GM12873 (cell line): Measurements from ENCODE around the gene BCHE.

Experiments used
- CTCF ChIP-seq: IDR thresholded peaks from 2 replicates; pipeline ENCODE4 v1.5.1; 2012; ENCODE audit warnings: low read depth, mild to moderate bottlenecking, moderate library complexity, low read length, control low read depth; ENCODE audit not compliant: insufficient read depth; ENCODE audit errors: missing control alignments

The BCHE gene

GRCh38 chr3:165839296-165840076 lies 2.3 kb upstream of the BCHE start:
- TF ChIP-seq CTCF: no peak

GRCh38 chr3:165837801-165838200 lies 578 bp upstream of the BCHE start:
- no peak for TF ChIP-seq CTCF

GRCh38 chr3:165835431-165835830 lies 1.8 kb downstream of the BCHE start:
- no peak for TF ChIP-seq CTCF

GRCh38 chr3:165830746-165831145 lies 6.5 kb downstream of the BCHE start:
- TF ChIP-seq CTCF: no peak

GRCh38 chr3:165827883-165828282 lies 9.3 kb downstream of the BCHE start:
- no peak for TF ChIP-seq CTCF

- TF ChIP-seq CTCF: no peak
Observed at GRCh38 chr3:165827233-165827632, 10.0 kb downstream of the BCHE start.

- no peak for TF ChIP-seq CTCF
Observed at GRCh38 chr3:165820671-165821123, 16.5 kb downstream of the BCHE start.
